Peyer's patch (tissue), 4 donors: Measurements from ENCODE around the gene ADAMTS12. TPM values are rescaled to one million over a fixed set of nuclear protein-coding genes. Genes with fewer than 3 reads are reported as not detected.

Source experiments
- DNase-seq, 3 donors: peaks; one replicate each; pipeline ENCODE4 v3.0.0-alpha.2; 2017 to 2019
- H3K27ac ChIP-seq, 4 donors: fragments of 200-600 bp; sonication (generic); one replicate each; pipeline ENCODE4 v1.5.1; 2016 to 2019
- H3K27me3 ChIP-seq, 2 donors: fragments of 200-600 bp; sonication (generic); one replicate each; pipeline ENCODE4 v1.5.1; 2019
- H3K36me3 ChIP-seq, 3 donors: fragments of 200-600 bp; sonication (generic); one replicate each; pipeline ENCODE4 v1.5.1; 2016 to 2019
- H3K4me1 ChIP-seq, 4 donors: fragments of 200-600 bp; sonication (generic); one replicate each; pipeline ENCODE4 v1.5.1; 2016 to 2019
- H3K4me3 ChIP-seq, 4 donors: fragments of 200-600 bp; sonication (generic); 1 replicate in 3 of 4; 2 replicates in 1 of 4; pipeline ENCODE4 v1.5.1; 2016 to 2019; ENCODE audit warnings: mild to moderate bottlenecking in 1 of 4
- H3K9me3 ChIP-seq, 4 donors: fragments of 200-600 bp; sonication (generic); one replicate each; pipeline ENCODE4 v1.5.1; 2016 to 2019; ENCODE audit warnings: mild to moderate bottlenecking in 1 of 4
- CTCF ChIP-seq, 6 experiments: fragments of 450-650 bp in 4 of 6; fragments of 200-600 bp in 2 of 6; sonication (generic) in 1 of 6; IDR thresholded peaks; one replicate each; pipeline ENCODE4 v1.5.1; 2017 to 2019; ENCODE audit warnings: antibody characterized with exemption in 6 of 6, mild to moderate bottlenecking in 3 of 6, moderate library complexity in 1 of 6
- POLR2A ChIP-seq, 2 donors: fragments of 450-650 bp; IDR thresholded peaks; one replicate each; pipeline ENCODE4 v1.5.1; 2017; ENCODE audit warnings: antibody characterized with exemption in 2 of 2, mild to moderate bottlenecking in 2 of 2, moderate library complexity in 2 of 2
- total RNA-seq, 4 donors: library from RNA; depleted of rRNA; stranded (reverse); fragments of >200 nt; gene quantifications; one replicate each; pipeline ENCODE4 v1.1.0, GENCODE V29; 2016

The ADAMTS12 gene
- total RNA-seq, 4 donors from 2014 or later: 0.53 to 11.6 (median 1.3) TPM

GRCh38 chr5:33832404-33833236, 59.2 kb downstream of the ADAMTS12 start:
- no peak for DNase-seq
- Histone ChIP-seq H3K9me3 (no peaks in the 10 kb centered on the region), H3K4me3 (no peak overlapping the region), H3K27me3 (no peaks in the 10 kb centered on the region), H3K27ac (no peak overlapping the region), H3K36me3 (no peaks in the 10 kb centered on the region), H3K4me1 (no peaks in the 10 kb centered on the region)
- no peak for TF ChIP-seq POLR2A (IDR thresholded peaks at IDR 0.05)
- no peak for TF ChIP-seq CTCF (IDR thresholded peaks at IDR 0.05)

DNA sequence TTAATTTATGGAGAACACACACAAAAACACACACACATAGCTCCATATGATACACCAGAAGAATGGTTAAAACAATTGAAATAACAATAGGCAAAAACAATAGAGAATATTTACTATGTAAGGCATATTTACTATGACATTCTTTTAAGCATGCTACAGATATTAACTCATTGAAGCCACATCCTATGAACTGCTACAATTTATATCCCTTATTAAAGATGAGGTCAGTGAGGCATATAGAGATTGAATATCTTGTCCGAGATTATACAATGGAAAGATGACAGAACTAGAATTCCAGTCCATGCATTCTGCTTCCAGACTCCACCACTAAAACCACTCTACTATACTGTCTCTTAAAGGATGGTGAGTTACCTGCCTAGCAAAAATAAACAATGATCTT, 60.7 kb downstream of the ADAMTS12 start:
- no peaks in the 10 kb centered on the region for H3K9me3 ChIP-seq
- H3K36me3 ChIP-seq: no peaks in the 10 kb centered on the region
- H3K4me1 ChIP-seq: no peaks in the 10 kb centered on the region
- TF ChIP-seq POLR2A (IDR thresholded peaks at IDR 0.05) (no peak), CTCF (IDR thresholded peaks at IDR 0.05) (no peak)
- H3K27me3 ChIP-seq: no peaks in the 10 kb centered on the region
- H3K4me3 ChIP-seq: no peak overlapping the region
- no peak for DNase-seq
- no peak overlapping the region for H3K27ac ChIP-seq

GRCh38 chr5:33829430-33829829, 62.4 kb downstream of the ADAMTS12 start:
- no peaks in the 10 kb centered on the region for H3K36me3 ChIP-seq
- H3K4me3 ChIP-seq: no peak overlapping the region
- no peak for DNase-seq
- no peaks in the 10 kb centered on the region for H3K4me1 ChIP-seq
- no peak overlapping the region for H3K27ac ChIP-seq
- no peaks in the 10 kb centered on the region for H3K27me3 ChIP-seq
- no peak for TF ChIP-seq CTCF (IDR thresholded peaks at IDR 0.05)
- no peak for TF ChIP-seq POLR2A (IDR thresholded peaks at IDR 0.05)
- no peaks in the 10 kb centered on the region for H3K9me3 ChIP-seq

GRCh38 chr5:33828626-33829308, 63.0 kb downstream of the ADAMTS12 start:
- DNase-seq: no peak
- TF ChIP-seq POLR2A (IDR thresholded peaks at IDR 0.05) (no peak), CTCF (IDR thresholded peaks at IDR 0.05) (no peak)
- H3K4me1 ChIP-seq: no peaks in the 10 kb centered on the region
- H3K36me3 ChIP-seq: no peaks in the 10 kb centered on the region
- H3K9me3 ChIP-seq: no peaks in the 10 kb centered on the region
- H3K27ac ChIP-seq: no peak overlapping the region
- H3K27me3 ChIP-seq: no peaks in the 10 kb centered on the region
- H3K4me3 ChIP-seq: no peak overlapping the region

GRCh38 chr5:33827885-33828284, 63.9 kb downstream of the ADAMTS12 start:
- no peak overlapping the region for H3K27ac ChIP-seq
- no peaks in the 10 kb centered on the region for H3K27me3 ChIP-seq
- TF ChIP-seq POLR2A (IDR thresholded peaks at IDR 0.05) (no peak), CTCF (IDR thresholded peaks at IDR 0.05) (no peak)
- H3K36me3 ChIP-seq: no peaks in the 10 kb centered on the region
- no peaks in the 10 kb centered on the region for H3K9me3 ChIP-seq
- DNase-seq: no peak
- no peak overlapping the region for H3K4me3 ChIP-seq
- H3K4me1 ChIP-seq: no peaks in the 10 kb centered on the region
